ENCODE data around the gene RDH11.
"Not testable (repeated sequence)": the region's sequence is repeated elsewhere in the genome, so short reads cannot be mapped to it uniquely, and the experiment has no call there.

Gene RDH11

DNA sequence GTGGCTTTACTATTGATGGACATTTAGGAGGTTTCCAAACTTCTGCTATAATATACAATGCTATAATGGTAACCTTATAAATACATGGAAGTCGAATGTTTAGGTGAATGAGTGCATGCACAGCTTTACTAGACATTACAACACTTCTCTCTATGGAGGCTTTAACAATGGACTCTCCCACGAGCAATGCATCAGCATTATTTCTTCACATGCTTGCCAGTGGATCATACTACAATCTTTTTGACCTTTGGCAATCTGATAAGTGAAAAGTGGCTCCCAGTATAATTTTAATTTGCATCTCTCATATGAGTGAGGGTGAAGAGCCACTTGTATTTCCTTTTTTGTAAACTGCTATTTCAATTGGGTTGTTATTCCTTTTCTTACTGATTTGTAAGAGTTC, 24.3 kb upstream of the RDH11 start:
- H3K4me3 ChIP-seq (ENCODE audit: low read length), result no peak overlapping the region
- DNase-seq (ENCODE audit: low read depth), result no peak

DNA sequence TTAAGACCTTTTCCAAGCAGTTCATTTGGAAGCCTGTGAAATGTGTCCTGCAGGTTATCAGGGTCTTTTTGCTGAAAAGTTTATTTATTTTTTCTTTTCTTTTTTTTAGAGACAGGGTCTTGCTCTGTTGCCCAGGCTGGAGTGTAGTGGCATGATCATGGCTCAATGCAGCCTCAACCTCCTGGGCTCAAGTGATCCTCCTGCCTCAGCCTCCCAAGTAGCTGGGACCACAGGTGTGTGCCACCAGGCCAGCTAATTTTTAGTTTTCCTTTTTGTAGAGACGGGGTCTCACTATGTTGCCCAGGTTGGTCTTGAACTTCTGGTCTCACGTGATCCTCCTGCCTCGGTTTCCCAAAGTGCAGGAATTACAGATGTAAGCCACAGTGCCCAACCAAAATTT, 23.8 kb upstream of the RDH11 start:
- not testable (repeated sequence) for H3K4me3 ChIP-seq (ENCODE audit: low read length); DNase-seq (ENCODE audit: low read depth)

More for the DNA sequence above, 24.3 kb upstream of the RDH11 start:
- TF ChIP-seq, protein P1, sequence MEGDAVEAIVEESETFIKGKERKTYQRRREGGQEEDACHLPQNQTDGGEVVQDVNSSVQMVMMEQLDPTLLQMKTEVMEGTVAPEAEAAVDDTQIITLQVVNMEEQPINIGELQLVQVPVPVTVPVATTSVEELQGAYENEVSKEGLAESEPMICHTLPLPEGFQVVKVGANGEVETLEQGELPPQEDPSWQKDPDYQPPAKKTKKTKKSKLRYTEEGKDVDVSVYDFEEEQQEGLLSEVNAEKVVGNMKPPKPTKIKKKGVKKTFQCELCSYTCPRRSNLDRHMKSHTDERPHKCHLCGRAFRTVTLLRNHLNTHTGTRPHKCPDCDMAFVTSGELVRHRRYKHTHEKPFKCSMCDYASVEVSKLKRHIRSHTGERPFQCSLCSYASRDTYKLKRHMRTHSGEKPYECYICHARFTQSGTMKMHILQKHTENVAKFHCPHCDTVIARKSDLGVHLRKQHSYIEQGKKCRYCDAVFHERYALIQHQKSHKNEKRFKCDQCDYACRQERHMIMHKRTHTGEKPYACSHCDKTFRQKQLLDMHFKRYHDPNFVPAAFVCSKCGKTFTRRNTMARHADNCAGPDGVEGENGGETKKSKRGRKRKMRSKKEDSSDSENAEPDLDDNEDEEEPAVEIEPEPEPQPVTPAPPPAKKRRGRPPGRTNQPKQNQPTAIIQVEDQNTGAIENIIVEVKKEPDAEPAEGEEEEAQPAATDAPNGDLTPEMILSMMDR (conservative IDR thresholded peaks at IDR 0.05; ENCODE audit: low read depth, low read length), result no peak

GRCh38 chr14:67718265-67718664, 22.7 kb upstream of the RDH11 start:
- TF ChIP-seq, protein P1 (conservative IDR thresholded peaks at IDR 0.05; ENCODE audit: low read depth, low read length), result no peak
- DNase-seq (ENCODE audit: low read depth), result no peak

GRCh38 chr14:67717048-67717447, 21.5 kb upstream of the RDH11 start:
- TF ChIP-seq, protein P1 (conservative IDR thresholded peaks at IDR 0.05; ENCODE audit: low read depth, low read length), result no peak
- H3K4me3 ChIP-seq (ENCODE audit: low read length), result no peak overlapping the region
- no peak for DNase-seq (ENCODE audit: low read depth)

More at GRCh38 chr14:67718265-67718664, 22.7 kb upstream of the RDH11 start:
- H3K4me3 ChIP-seq (ENCODE audit: low read length), result no peak overlapping the region

- TF ChIP-seq, protein P1 (conservative IDR thresholded peaks at IDR 0.05; ENCODE audit: low read depth, low read length), result no peak
- DNase-seq (ENCODE audit: low read depth), result no peak
- no peak overlapping the region for H3K4me3 ChIP-seq (ENCODE audit: low read length)
Measured at GRCh38 chr14:67710209-67710608, 14.6 kb upstream of the RDH11 start.

- not testable (repeated sequence) for H3K4me3 ChIP-seq (ENCODE audit: low read length); DNase-seq (ENCODE audit: low read depth)
Measured at GRCh38 chr14:67709796-67710195, 14.2 kb upstream of the RDH11 start.

DNA sequence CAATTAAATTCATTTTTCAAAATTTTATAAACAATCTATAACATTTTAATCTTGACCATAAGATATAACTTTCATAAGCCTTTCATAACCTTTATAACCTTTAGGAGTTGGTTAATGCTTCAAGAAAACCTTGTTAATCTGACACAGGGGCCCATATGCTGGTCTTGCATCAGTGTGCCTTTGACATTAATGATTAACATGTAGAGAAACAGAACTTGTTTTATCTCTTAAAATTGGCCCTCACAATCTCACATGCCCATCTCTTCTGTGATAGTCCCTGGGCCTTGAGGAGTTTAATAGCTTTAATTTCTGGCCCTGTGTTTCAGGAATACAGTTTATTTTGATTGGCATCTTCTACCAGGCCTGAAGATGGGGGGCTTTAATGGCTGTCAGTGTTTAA, 13.8 kb upstream of the RDH11 start:
- H3K4me3 ChIP-seq (ENCODE audit: low read length); DNase-seq (ENCODE audit: low read depth): not testable (repeated sequence)

GRCh38 chr14:67705211-67705610, 9.6 kb upstream of the RDH11 start:
- no peak for DNase-seq (ENCODE audit: low read depth)
- TF ChIP-seq, protein P1 (conservative IDR thresholded peaks at IDR 0.05; ENCODE audit: low read depth, low read length), result no peak
- H3K4me3 ChIP-seq (ENCODE audit: low read length), result no peak overlapping the region

DNA sequence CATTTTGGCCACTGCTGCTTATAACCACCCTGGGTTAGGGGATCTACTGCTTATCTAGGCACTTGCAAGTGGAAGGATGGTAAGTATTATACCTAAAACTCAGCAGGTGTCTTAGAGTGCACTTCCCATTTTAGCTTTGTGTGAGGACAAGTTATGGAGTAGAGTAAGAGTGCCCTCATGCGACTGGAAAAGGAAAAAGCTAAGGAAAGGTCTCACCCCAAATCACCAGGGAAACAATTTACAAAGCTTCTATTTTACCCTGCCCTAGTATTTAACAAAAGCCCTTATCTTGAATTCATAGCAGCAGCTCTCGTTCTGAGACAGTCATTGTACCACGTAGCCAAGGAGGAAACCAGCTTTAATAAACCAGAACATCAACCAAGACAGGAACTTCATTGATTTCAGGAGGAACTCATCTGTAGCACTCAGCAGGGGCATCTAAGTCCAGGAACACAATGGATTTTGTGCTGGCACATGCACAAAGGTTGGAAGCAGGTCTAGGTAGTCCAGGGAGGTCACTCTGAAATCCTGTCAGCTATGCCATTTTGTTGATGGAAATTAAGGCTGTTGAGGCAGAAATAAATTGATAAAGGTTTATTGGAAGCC, 9.0 kb upstream of the RDH11 start:
- TF ChIP-seq, protein P1 (conservative IDR thresholded peaks at IDR 0.05; ENCODE audit: low read depth, low read length), result peak; percentile 81
- DNase-seq (ENCODE audit: low read depth), result peak; percentile 17
- H3K4me3 ChIP-seq (ENCODE audit: low read length), result no peak overlapping the region
